GM03348 (cell line): ENCODE data around the gene PAPLN.
A peak's percentile ranks its signal among the peaks of the same experiment; 100 is the strongest.
"Not testable (repeated sequence)": the region's sequence is repeated elsewhere in the genome, so short reads cannot be mapped to it uniquely, and the experiment has no call there.

Source experiments
- DNase-seq: peaks from one replicate; pipeline ENCODE4 v3.0.0; 2012; ENCODE audit warnings: low spot score

PAPLN gene, protein sequence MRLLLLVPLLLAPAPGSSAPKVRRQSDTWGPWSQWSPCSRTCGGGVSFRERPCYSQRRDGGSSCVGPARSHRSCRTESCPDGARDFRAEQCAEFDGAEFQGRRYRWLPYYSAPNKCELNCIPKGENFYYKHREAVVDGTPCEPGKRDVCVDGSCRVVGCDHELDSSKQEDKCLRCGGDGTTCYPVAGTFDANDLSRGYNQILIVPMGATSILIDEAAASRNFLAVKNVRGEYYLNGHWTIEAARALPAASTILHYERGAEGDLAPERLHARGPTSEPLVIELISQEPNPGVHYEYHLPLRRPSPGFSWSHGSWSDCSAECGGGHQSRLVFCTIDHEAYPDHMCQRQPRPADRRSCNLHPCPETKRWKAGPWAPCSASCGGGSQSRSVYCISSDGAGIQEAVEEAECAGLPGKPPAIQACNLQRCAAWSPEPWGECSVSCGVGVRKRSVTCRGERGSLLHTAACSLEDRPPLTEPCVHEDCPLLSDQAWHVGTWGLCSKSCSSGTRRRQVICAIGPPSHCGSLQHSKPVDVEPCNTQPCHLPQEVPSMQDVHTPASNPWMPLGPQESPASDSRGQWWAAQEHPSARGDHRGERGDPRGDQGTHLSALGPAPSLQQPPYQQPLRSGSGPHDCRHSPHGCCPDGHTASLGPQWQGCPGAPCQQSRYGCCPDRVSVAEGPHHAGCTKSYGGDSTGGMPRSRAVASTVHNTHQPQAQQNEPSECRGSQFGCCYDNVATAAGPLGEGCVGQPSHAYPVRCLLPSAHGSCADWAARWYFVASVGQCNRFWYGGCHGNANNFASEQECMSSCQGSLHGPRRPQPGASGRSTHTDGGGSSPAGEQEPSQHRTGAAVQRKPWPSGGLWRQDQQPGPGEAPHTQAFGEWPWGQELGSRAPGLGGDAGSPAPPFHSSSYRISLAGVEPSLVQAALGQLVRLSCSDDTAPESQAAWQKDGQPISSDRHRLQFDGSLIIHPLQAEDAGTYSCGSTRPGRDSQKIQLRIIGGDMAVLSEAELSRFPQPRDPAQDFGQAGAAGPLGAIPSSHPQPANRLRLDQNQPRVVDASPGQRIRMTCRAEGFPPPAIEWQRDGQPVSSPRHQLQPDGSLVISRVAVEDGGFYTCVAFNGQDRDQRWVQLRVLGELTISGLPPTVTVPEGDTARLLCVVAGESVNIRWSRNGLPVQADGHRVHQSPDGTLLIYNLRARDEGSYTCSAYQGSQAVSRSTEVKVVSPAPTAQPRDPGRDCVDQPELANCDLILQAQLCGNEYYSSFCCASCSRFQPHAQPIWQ

GRCh38 chr14:73237219-73237785, at the start of gene PAPLN:
Gene PAPLN, plus strand, starts transcription at chr14:73237506. Its CDS starts 2,273 bp downstream, at chr14:73239779.
- DNase-seq: no peak

DNA sequence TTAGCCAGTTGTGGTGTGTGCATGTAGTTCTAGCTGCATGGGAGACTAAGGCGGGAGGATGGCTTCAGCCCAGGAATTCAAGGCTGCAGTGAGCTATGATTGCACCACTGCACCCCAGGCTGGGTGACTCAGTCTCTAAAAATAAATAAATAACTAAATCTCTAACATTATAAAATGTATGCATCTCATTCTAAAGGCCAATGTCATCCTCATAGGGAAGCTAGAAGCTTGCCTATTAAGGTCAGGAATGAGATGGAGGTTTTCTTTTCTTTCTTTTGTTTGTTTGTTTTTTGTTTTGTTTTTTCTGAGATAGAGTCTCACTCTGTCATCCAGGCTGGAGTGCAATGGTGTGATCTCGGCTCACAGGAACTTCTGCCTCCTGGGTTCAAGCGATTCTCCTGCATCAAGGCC, 48.8 kb upstream of the PAPLN start:
- DNase-seq: peak; percentile 20

GRCh38 chr14:73189651-73190050, 47.7 kb upstream of the PAPLN start:
- no peak for DNase-seq

GRCh38 chr14:73191441-73191840, 45.9 kb upstream of the PAPLN start:
- no peak for DNase-seq

- DNase-seq: not testable (repeated sequence)
Measured at GRCh38 chr14:73194306-73194705, 43.0 kb upstream of the PAPLN start.

GRCh38 chr14:73198253-73198652, 39.1 kb upstream of the PAPLN start:
- no peak for DNase-seq

GRCh38 chr14:73203527-73203926, 33.8 kb upstream of the PAPLN start:
- DNase-seq: no peak

DNA sequence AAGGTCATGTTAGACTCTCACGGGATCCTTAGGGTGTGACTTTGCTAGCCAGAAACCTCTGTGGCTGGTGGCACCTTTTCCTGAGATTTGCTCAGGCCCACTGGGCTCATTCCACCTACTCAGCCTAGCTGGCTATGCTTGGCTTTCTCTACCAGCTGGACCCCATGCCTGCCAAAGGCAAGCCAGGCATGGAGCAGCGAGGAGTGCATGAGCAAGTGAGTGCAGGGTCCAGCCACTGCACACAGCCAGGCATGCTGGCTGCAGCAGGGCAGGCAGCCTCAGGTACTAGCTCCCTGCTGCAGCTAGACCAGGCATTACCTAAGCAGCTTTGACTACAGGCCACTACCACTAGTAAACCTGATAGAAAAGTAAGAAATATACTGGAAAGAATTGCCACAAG, 29.7 kb upstream of the PAPLN start:
- DNase-seq: no peak

GRCh38 chr14:73208390-73208789, 28.9 kb upstream of the PAPLN start:
- DNase-seq: no peak

GRCh38 chr14:73208846-73209245, 28.5 kb upstream of the PAPLN start:
- no peak for DNase-seq

- no peak for DNase-seq
Measured at GRCh38 chr14:73209953-73210352, 27.4 kb upstream of the PAPLN start.

DNA sequence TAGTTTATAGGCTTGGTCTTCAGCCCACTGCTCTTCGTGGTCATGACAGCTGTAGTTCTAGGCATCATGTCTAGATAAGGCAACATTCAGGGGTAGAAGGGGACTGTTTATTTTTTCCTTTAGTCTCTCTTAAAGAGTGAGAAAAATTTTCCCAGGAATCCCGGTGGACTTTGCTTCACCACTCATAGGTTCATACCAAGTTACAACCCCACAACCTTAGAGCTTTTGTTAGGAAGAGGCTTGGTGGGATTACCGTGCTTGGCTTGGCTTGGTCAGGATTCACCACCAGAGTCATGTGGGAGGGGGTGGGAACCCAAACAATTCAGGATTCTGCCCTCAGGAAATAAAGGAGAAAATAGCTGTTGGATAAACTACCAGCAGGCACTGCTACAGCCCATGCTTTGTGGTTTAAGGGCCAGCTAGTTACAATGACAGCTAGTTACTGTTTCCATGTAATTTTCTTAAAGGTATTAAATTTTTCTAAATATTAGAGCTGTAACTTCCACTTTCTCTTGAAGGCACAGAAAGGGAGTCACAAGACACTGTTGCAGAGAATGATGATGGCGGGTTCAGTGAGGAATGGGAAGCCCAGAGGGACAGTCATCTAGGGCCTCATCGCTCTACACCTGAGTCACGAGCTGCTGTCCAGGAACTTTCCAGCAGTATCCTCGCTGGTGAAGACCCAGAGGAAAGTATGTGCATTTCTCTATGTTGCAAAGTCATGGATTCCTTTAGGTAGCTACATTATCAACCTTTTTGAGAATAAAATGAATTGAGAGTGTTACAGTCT, 25.9 kb upstream of the PAPLN start:
- DNase-seq: no peak

DNA sequence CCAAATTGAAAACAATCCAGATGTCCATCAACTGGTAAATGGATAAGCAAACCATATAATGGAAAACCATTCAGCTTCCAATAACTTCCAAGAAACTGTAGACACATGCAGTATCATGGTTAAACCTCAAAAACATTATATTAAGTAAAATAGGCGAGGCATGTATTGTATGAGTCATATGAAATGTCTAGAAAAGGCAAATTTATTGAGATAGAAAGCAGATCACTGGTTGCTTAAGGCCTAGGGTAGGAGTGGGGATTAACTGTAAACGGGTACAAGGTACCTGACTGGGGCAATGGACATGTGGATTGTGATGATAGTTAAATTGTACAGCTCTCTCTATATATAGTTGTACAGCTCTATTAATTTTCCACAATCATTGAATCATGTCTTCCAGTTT, 21.3 kb upstream of the PAPLN start:
- no peak for DNase-seq

- DNase-seq: no peak
Measured at GRCh38 chr14:73217411-73217810, 19.9 kb upstream of the PAPLN start.

- no peak for DNase-seq
Measured at GRCh38 chr14:73220061-73220460, 17.2 kb upstream of the PAPLN start.

GRCh38 chr14:73220634-73221033, 16.7 kb upstream of the PAPLN start:
- DNase-seq: no peak

- DNase-seq: no peak
Measured at GRCh38 chr14:73221945-73222344, 15.4 kb upstream of the PAPLN start.

GRCh38 chr14:73223049-73223448, 14.3 kb upstream of the PAPLN start:
- peak; percentile 51 for DNase-seq

DNA sequence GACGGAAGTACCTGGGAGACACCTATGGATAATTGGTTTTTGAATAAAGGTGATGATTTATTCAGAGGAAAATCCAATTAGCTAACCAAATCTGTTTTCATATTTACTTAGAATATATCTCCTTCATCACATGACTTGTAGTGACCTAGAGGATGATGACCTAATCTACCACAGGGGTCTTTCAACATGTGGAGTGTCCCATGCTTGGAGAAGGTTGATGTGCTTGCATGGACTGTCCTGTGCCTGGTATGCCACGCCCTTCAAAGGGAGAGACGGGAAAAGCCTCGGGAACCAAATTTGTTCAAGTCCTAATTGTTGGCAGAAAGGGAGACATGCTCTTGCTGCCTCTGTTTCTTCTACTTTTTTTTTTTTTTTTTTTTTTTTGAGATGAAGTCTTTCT, 11.8 kb upstream of the PAPLN start:
- DNase-seq: no peak

DNA sequence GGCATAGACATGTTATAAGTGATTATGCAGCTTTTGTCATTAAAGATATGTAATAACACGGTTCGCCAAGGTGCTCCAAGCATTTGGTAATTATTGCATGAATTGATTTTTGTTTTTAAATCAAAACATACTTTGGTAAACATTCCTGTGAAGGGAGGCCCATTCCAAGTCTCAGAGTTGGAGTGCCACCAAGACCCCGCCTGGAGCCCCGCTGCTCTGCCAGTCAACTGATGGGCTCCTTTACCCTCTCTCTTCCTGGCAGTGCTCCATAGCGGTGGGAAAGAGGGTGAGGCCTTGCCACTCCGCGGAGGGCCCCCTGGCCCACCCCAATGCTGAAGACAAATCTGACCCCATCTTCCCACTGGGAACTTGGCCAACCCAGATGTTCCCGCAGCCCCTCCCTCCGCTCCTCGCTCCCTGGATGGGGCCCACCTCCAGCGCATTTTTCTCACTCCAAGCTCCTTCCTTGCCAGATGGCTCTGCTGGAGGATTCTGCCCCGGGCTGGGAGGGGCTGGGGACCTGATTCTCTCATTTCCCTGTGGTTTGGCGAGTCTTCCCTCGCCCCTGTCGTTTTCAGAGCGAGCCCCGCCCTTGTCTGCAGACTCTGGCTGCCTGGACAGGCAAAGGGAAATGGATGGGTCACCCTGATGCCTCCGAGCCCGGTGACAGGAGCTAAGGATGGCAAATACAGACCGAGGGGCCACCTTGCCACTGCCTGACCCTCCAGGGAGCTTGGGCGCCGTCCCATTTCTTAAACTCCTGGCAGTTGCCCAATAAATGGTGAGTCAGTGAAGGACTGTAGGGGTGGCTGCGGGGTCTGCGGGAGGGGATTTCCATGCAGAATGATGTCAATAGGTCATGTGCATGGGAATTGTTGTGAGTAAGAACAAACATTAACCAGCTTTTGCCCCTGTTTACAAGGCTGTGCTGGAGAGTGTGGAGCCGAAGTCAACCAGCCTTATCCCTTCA, 9.2 kb upstream of the PAPLN start:
- DNase-seq: peak; percentile 91
